Vagina (tissue), 2 donors: ENCODE data around the gene AMPD3. TPM values are rescaled to one million over a fixed set of nuclear protein-coding genes. Genes with fewer than 3 reads are reported as not detected.

Experiments used
- DNase-seq, 2 donors: peaks; one replicate each; pipeline ENCODE4 v3.0.0-alpha.2; 2017; ENCODE audit errors: extremely low spot score in 2 of 2
- H3K27ac ChIP-seq: fragments of 200-600 bp; sonication (generic); one replicate; pipeline ENCODE4 v1.5.1; 2019
- H3K27me3 ChIP-seq: fragments of 200-600 bp; sonication (generic); one replicate; pipeline ENCODE4 v1.5.1; 2019
- H3K36me3 ChIP-seq, 2 donors: fragments of 200-600 bp; sonication (generic); one replicate each; pipeline ENCODE4 v1.5.1; 2017 to 2019
- H3K4me1 ChIP-seq: fragments of 200-600 bp; sonication (generic); one replicate; pipeline ENCODE4 v1.5.1; 2019
- H3K4me3 ChIP-seq, 2 donors: fragments of 200-600 bp; sonication (generic); 1 replicate in 1 of 2; 2 replicates in 1 of 2; pipeline ENCODE4 v1.5.1; 2016 to 2019
- H3K9me3 ChIP-seq: fragments of 200-600 bp; sonication (generic); one replicate; pipeline ENCODE4 v1.5.1; 2019
- POLR2A ChIP-seq, 2 donors: fragments of 450-650 bp; IDR thresholded peaks; one replicate each; pipeline ENCODE4 v1.6.1; 2017; ENCODE audit warnings: antibody characterized with exemption in 2 of 2, mild to moderate bottlenecking in 2 of 2, moderate library complexity in 2 of 2
- POLR2AphosphoS5 ChIP-seq, 2 donors: sonication (generic); formaldehyde crosslinking; IDR thresholded peaks; one replicate each; pipeline ENCODE4 v1.9.0; 2017; ENCODE audit warnings: antibody characterized with exemption in 2 of 2, mild to moderate bottlenecking in 2 of 2, low read depth in 1 of 2; ENCODE audit not compliant: insufficient read depth in 1 of 2
- intact Hi-C: fragments of 100-400 bp; cut with DNase I; formaldehyde crosslinking; loops from one replicate; pipeline ENCODE4 v1.15.1; 2023
- total RNA-seq: library from RNA; depleted of rRNA; stranded (reverse); fragments of >200 nt; gene quantifications from one replicate; pipeline ENCODE4 v1.2.3, GENCODE V29; 2016
- TF ChIP-seq, protein P1 (sequence below), 3 experiments: fragments of 450-650 bp in 2 of 3; fragments of 200-600 bp in 1 of 3; sonication (generic) in 1 of 3; IDR thresholded peaks; one replicate each; pipeline ENCODE4 v1.5.1; 2017 to 2019; ENCODE audit warnings: antibody characterized with exemption in 3 of 3, mild to moderate bottlenecking in 2 of 3, moderate library complexity in 2 of 3

AMPD3 gene
- total RNA-seq, 1 donor from 2014 or later: 20.1 TPM

DNA sequence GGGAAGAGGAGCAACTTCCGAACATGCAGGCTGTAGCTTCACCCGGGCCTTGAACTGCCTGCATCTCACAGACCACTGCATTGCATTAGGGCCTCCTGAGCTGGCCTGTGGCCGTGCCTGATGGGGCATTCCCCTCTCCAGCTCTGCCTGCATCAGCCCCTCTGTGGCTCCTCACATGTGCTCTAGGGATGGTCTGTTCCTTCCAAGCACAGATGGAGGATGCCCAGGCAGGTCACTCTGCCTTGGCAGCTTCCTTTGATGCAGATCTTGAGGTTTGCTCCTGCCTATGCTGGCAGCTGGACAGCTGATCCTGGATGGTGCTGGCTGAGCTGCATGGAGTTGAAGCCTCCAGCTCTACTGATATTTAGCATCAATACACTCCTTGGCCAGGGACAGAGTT is 28.5 kb downstream of the AMPD3 start:
- no peak for TF ChIP-seq POLR2A (IDR thresholded peaks at IDR 0.05)
- TF ChIP-seq, protein P1, sequence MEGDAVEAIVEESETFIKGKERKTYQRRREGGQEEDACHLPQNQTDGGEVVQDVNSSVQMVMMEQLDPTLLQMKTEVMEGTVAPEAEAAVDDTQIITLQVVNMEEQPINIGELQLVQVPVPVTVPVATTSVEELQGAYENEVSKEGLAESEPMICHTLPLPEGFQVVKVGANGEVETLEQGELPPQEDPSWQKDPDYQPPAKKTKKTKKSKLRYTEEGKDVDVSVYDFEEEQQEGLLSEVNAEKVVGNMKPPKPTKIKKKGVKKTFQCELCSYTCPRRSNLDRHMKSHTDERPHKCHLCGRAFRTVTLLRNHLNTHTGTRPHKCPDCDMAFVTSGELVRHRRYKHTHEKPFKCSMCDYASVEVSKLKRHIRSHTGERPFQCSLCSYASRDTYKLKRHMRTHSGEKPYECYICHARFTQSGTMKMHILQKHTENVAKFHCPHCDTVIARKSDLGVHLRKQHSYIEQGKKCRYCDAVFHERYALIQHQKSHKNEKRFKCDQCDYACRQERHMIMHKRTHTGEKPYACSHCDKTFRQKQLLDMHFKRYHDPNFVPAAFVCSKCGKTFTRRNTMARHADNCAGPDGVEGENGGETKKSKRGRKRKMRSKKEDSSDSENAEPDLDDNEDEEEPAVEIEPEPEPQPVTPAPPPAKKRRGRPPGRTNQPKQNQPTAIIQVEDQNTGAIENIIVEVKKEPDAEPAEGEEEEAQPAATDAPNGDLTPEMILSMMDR (IDR thresholded peaks at IDR 0.05): no peak
- TF ChIP-seq POLR2AphosphoS5 (IDR thresholded peaks at IDR 0.05; ENCODE audit: insufficient read depth in 1 of 2, low read depth in 1 of 2): no peak
- no peaks in the 10 kb centered on the region for H3K9me3 ChIP-seq
- intact Hi-C loops: no loop called here
- H3K36me3 ChIP-seq: no peaks in the 10 kb centered on the region
- H3K27me3 ChIP-seq: no peaks in the 10 kb centered on the region
- no peak overlapping the region for H3K4me3 ChIP-seq
- peak in 1 of 2 donors; percentile 77 for DNase-seq
- no peaks in the 10 kb centered on the region for H3K4me1 ChIP-seq
- no peak overlapping the region for H3K27ac ChIP-seq

DNA sequence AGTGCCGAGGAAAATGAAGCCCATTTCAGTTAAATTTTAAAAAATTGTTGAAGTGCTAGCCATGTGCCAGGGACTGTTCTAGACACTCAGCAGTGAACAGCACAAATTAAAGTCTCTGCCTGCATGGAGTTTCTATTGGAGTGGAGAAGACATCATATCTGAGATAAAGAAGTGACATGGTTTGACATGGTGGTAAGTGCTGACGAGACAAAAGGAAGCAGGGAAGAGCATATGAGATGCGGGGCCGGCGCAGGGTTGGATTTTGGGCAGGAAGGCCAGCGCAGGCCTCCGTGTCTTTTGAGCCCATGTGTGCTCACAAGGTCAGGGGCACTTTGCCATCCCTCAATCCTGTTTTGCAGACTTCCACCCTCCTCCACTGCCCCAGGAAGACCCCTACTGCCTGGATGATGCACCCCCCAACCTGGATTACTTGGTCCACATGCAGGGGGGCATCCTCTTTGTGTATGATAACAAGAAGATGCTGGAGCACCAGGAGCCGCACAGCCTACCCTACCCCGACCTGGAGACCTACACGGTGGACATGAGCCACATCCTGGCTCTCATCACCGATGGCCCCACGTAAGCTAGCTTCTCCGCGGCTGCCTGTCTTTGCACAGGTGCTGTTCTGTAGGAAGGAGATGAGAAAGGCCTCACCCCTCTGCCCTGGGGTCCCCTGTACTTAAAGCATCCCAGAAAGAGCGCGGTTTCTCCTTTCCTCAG is 29.6 kb downstream of the AMPD3 start:
- Histone ChIP-seq H3K27me3 (no peaks in the 10 kb centered on the region), H3K9me3 (no peaks in the 10 kb centered on the region), H3K36me3 (no peaks in the 10 kb centered on the region), H3K4me3 (no peak overlapping the region), H3K4me1 (peaks cover 2% of the 10 kb centered on the region), H3K27ac (no peak overlapping the region)
- intact Hi-C loops: no loop called here
- TF ChIP-seq POLR2A (IDR thresholded peaks at IDR 0.05) (no peak), POLR2AphosphoS5 (IDR thresholded peaks at IDR 0.05; ENCODE audit: insufficient read depth in 1 of 2, low read depth in 1 of 2) (no peak)
- TF ChIP-seq, protein P1 (IDR thresholded peaks at IDR 0.05): no peak
- peak in 1 of 2 donors; percentile 70 for DNase-seq

DNA sequence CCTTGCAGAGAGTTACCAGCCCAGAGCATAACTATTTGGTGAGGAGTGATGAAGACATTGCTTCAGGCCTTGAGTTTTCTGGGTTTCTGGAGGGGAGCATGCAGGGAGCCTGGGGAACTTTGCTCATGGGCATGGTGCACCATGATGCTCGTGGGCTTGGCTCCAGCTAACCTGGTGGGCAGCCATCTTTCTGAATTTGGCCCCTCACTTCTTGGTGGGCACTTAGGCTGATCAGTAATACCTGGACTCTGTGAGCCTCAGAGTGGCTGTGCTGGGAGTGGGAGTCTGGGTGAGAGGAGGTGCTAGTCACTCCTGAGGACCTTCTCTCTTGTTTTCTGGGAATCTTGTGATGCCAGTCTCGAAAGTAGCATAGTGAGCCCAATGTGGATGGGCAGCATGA is 30.6 kb downstream of the AMPD3 start:
- DNase-seq: peak in 1 of 2 donors; percentile 64
- TF ChIP-seq, protein P1 (IDR thresholded peaks at IDR 0.05): no peak
- Histone ChIP-seq H3K27ac (no peak overlapping the region), H3K9me3 (no peaks in the 10 kb centered on the region), H3K4me3 (no peak overlapping the region), H3K4me1 (peaks cover 13% of the 10 kb centered on the region), H3K36me3 (no peaks in the 10 kb centered on the region), H3K27me3 (no peaks in the 10 kb centered on the region)
- intact Hi-C loops: no loop called here

DNA sequence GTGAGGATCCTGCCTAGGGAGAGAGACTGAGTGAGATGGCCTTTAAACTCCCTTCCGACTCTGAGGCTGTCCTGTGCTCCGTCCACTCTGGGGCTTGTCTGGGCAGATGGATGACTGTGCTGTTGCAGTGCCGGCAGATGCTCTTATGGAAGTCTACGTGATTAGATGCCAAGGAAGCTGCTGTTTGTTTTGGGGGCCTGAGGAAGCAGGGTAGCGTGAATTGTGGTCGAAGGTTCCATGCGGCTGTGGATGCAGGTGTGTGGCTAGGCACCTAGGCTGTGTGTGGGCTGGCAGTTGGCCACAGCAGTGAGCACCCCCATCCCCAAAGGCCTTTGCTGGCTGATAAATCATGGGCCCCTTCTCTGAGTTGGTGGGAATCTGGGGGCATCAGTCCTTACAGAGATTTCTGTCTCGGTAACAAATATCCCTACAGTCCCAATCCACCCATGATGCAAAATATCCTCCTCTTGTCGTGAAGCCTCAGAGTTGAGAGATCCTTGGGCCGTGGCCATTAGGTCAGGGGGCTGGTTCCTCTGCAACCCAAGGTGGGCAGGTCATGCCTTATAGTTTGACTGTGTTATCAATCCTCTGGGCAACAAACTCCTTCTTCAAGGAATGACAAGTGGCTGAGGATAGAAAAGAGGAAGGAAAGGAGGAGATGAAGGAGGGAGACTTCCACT is 31.2 kb downstream of the AMPD3 start:
- TF ChIP-seq POLR2AphosphoS5 (IDR thresholded peaks at IDR 0.05; ENCODE audit: insufficient read depth in 1 of 2, low read depth in 1 of 2): no peak
- peak in 1 of 2 donors; percentile 64 for DNase-seq
- Histone ChIP-seq H3K27ac (no peak overlapping the region), H3K27me3 (no peaks in the 10 kb centered on the region), H3K4me3 (no peak overlapping the region), H3K9me3 (no peaks in the 10 kb centered on the region), H3K4me1 (peaks cover 19% of the 10 kb centered on the region), H3K36me3 (no peaks in the 10 kb centered on the region)
- intact Hi-C loops: no loop called here

DNA sequence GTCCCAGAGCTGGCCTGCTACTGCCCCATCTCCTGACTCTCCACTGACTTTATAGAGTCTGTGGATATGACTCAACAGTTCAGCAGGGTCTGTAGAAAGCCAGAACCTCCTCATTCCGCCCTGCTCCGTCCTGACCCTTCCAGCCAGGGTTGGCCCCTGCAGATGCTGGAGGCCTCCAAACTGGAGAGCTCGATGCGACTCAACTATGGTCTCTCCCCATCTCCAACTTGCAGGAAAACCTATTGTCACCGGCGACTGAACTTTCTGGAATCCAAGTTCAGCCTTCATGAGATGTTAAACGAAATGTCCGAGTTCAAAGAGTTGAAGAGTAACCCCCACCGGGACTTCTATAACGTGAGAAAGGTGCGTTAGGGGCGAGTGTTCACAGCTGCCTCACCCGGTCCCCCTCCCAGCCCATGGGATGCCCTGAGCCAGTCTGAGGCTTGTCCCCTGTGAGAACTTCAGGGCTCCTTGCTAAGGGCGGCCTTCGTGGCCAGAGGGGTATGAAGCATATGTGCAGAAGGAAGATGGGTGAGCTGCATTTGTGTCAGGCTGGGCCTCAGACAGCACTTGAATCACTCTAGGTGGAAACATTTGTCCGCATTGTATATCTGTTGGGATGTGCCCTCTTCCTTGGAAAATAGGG is 32.1 kb downstream of the AMPD3 start:
- Histone ChIP-seq H3K4me1 (peaks cover 21% of the 10 kb centered on the region), H3K36me3 (no peaks in the 10 kb centered on the region), H3K27me3 (no peaks in the 10 kb centered on the region), H3K4me3 (no peak overlapping the region), H3K27ac (no peak overlapping the region), H3K9me3 (no peaks in the 10 kb centered on the region)
- DNase-seq: peak; percentile 67 to 81
- TF ChIP-seq POLR2A (IDR thresholded peaks at IDR 0.05): no peak
- no peak for TF ChIP-seq POLR2AphosphoS5 (IDR thresholded peaks at IDR 0.05; ENCODE audit: insufficient read depth in 1 of 2, low read depth in 1 of 2)
- intact Hi-C loops: no loop called here
